NB4 (cell line): ENCODE measurements around the gene GRM1.

Source experiments
- DNase-seq: peaks from one replicate; pipeline ENCODE4 v3.0.0; 2010; ENCODE audit warnings: low read depth
- H3K4me3 ChIP-seq: one replicate; pipeline ENCODE4 v1.5.1; 2011; ENCODE audit warnings: mild to moderate bottlenecking, low read depth, low read length, moderate library complexity
- CTCF ChIP-seq: IDR thresholded peaks from one replicate; pipeline ENCODE4 v1.5.1; 2012; ENCODE audit warnings: low read depth, low read length
- MAX ChIP-seq: IDR thresholded peaks from 2 replicates; pipeline ENCODE4 v1.6.1; 2011; ENCODE audit warnings: low read depth, low read length
- MYC ChIP-seq: IDR thresholded peaks from 2 replicates; pipeline ENCODE4 v1.6.1; 2011; ENCODE audit warnings: low read depth, low read length
- POLR2A ChIP-seq: IDR thresholded peaks from 2 replicates; pipeline ENCODE4 v1.6.1; 2011; ENCODE audit warnings: mild to moderate bottlenecking; ENCODE audit not compliant: insufficient read length; ENCODE audit errors: extremely low read depth

Gene GRM1

GRCh38 chr6:146312608-146313007 lies 283.7 kb downstream of the GRM1 start:
- no peak overlapping the region for H3K4me3 ChIP-seq
- no peak for DNase-seq

GRCh38 chr6:146315381-146316174 lies 286.7 kb downstream of the GRM1 start:
- no peak overlapping the region for H3K4me3 ChIP-seq
- no peak for DNase-seq
- no peak for TF ChIP-seq MYC
- TF ChIP-seq MAX: no peak
- TF ChIP-seq POLR2A: no peak
- no peak for TF ChIP-seq CTCF

More at GRCh38 chr6:146312608-146313007, 283.7 kb downstream of the GRM1 start:
- no peak for TF ChIP-seq MYC
- no peak for TF ChIP-seq MAX
- TF ChIP-seq POLR2A: no peak
- TF ChIP-seq CTCF: no peak

- no peak for TF ChIP-seq MAX
- TF ChIP-seq CTCF: no peak
- no peak for TF ChIP-seq MYC
- TF ChIP-seq POLR2A: no peak
- H3K4me3 ChIP-seq: no peak overlapping the region
- DNase-seq: no peak
These were observed 287.3 kb downstream of the GRM1 start for GRCh38 chr6:146316175-146316495.

- TF ChIP-seq MYC (no peak), MAX (no peak), POLR2A (no peak)
- no peak overlapping the region for H3K4me3 ChIP-seq
- no peak for DNase-seq
These were observed 302.2 kb downstream of the GRM1 start for GRCh38 chr6:146331013-146331412.

- DNase-seq: no peak
- TF ChIP-seq CTCF (no peak), POLR2A (no peak), MYC (no peak), MAX (no peak)
- H3K4me3 ChIP-seq: no peak overlapping the region
These were observed 306.5 kb downstream of the GRM1 start for GRCh38 chr6:146335336-146335735.

GRCh38 chr6:146336191-146336590 lies 307.3 kb downstream of the GRM1 start:
- no peak for DNase-seq
- TF ChIP-seq CTCF (no peak), POLR2A (no peak)
- no peak overlapping the region for H3K4me3 ChIP-seq
